CD14-positive monocyte (primary cell): ENCODE data around the gene THBS1. TPM values are rescaled to one million over a fixed set of nuclear protein-coding genes. Genes with fewer than 3 reads are reported as not detected.

Experiments
- DNase-seq, 3 donors: peaks; one replicate each; pipeline ENCODE4 v3.0.0-alpha.2; 2011 to 2022
- H2AFZ ChIP-seq: 2 replicates; pipeline ENCODE4 v1.6.0; 2012; ENCODE audit warnings: mild to moderate bottlenecking, low read depth, low read length, inconsistent platforms; ENCODE audit not compliant: insufficient read depth, poor library complexity, severe bottlenecking
- H3K27ac ChIP-seq, 2 donors: 1 replicate in 1 of 2; 2 replicates in 1 of 2; pipeline ENCODE4 v1.5.1; 2012 to 2013; ENCODE audit warnings: low read length in 2 of 2, control low read depth in 1 of 2, inconsistent platforms in 1 of 2, low read depth in 1 of 2, mild to moderate bottlenecking in 1 of 2
- H3K27me3 ChIP-seq, 2 donors: one replicate each; pipeline versions ENCODE4 v1.6.0 to v1.6.1; 2011 to 2013; ENCODE audit warnings: low read length in 2 of 2; ENCODE audit not compliant: control insufficient read depth in 2 of 2, insufficient read depth in 2 of 2
- H3K36me3 ChIP-seq, 2 donors: replicated peaks in 1 of 2; 1 replicate in 1 of 2; 2 replicates in 1 of 2; pipeline versions ENCODE4 v1.5.1 to v1.6.1; 2012 to 2013; ENCODE audit warnings: low read length in 2 of 2, control low read depth in 1 of 2, inconsistent platforms in 1 of 2, mild to moderate bottlenecking in 1 of 2; ENCODE audit not compliant: insufficient read depth in 2 of 2, control insufficient read depth in 1 of 2
- H3K4me1 ChIP-seq, 2 donors: 1 replicate in 1 of 2; 2 replicates in 1 of 2; pipeline versions ENCODE4 v1.5.1 to v1.6.1; 2012 to 2013; ENCODE audit warnings: low read length in 2 of 2, control low read depth in 1 of 2, inconsistent platforms in 1 of 2, mild to moderate bottlenecking in 1 of 2, moderate library complexity in 1 of 2; ENCODE audit not compliant: insufficient read depth in 2 of 2, control insufficient read depth in 1 of 2
- H3K4me2 ChIP-seq: replicated peaks from 2 replicates; pipeline ENCODE3; 2012; ENCODE audit warnings: low read length, moderate library complexity, mild to moderate bottlenecking; ENCODE audit not compliant: poor library complexity, severe bottlenecking; ENCODE audit errors: extremely low read depth
- H3K4me3 ChIP-seq, 3 experiments: fragments of 200-600 bp in 1 of 3; sonication (generic) in 1 of 3; replicated peaks in 1 of 3; 1 replicate in 2 of 3; 2 replicates in 1 of 3; pipeline ENCODE4 v1.5.1; 2011 to 2013; ENCODE audit warnings: low read length in 3 of 3, mild to moderate bottlenecking in 3 of 3, control low read depth in 2 of 3, low read depth in 2 of 3, inconsistent platforms in 1 of 3, moderate library complexity in 1 of 3
- H3K79me2 ChIP-seq: 2 replicates; pipeline ENCODE4 v1.6.0; 2012; ENCODE audit warnings: mild to moderate bottlenecking, control low read depth, inconsistent platforms, low read length, moderate library complexity; ENCODE audit not compliant: insufficient read depth
- H3K9ac ChIP-seq: 2 replicates; pipeline ENCODE4 v1.6.0; 2017; ENCODE audit warnings: low read length, mild to moderate bottlenecking; ENCODE audit not compliant: insufficient read depth, poor library complexity, severe bottlenecking
- H3K9me3 ChIP-seq, 2 donors: replicated peaks in 1 of 2; 1 replicate in 1 of 2; 2 replicates in 1 of 2; pipeline versions ENCODE4 v1.5.1 to v1.6.1; 2012 to 2013; ENCODE audit warnings: low read length in 2 of 2, control low read depth in 1 of 2; ENCODE audit not compliant: control insufficient read depth in 1 of 2, insufficient read depth in 1 of 2
- H4K20me1 ChIP-seq: 2 replicates; pipeline ENCODE4 v1.6.0; 2012; ENCODE audit warnings: mild to moderate bottlenecking, low read length, control low read depth, moderate library complexity; ENCODE audit not compliant: insufficient read depth
- H3K27ac Mint-ChIP-seq, 7 donors: one replicate each; pipeline ENCODE4 v1.8.0; 2020; ENCODE audit warnings: mild to moderate bottlenecking in 7 of 7, mixed read lengths in 7 of 7, moderate library complexity in 6 of 7, inconsistent platforms in 2 of 7
- H3K27me3 Mint-ChIP-seq, 3 donors: one replicate each; pipeline ENCODE4 v1.8.0; 2021 to 2022; ENCODE audit warnings: low read depth in 3 of 3, mild to moderate bottlenecking in 3 of 3, mixed read lengths in 3 of 3, moderate library complexity in 3 of 3, inconsistent platforms in 1 of 3
- H3K36me3 Mint-ChIP-seq, 2 donors: one replicate each; pipeline ENCODE4 v1.8.0; 2020; ENCODE audit warnings: mixed read lengths in 2 of 2, inconsistent platforms in 1 of 2, mild to moderate bottlenecking in 1 of 2
- H3K4me1 Mint-ChIP-seq: one replicate; pipeline ENCODE4 v1.8.0; 2020; ENCODE audit warnings: mild to moderate bottlenecking, mixed read lengths
- H3K4me3 Mint-ChIP-seq, 2 donors: one replicate each; pipeline ENCODE4 v1.8.0; 2020; ENCODE audit warnings: mild to moderate bottlenecking in 2 of 2, mixed read lengths in 2 of 2, moderate library complexity in 1 of 2
- H3K9me3 Mint-ChIP-seq, 7 donors: one replicate each; pipeline ENCODE4 v1.8.0; 2020 to 2022; ENCODE audit warnings: mixed read lengths in 7 of 7, mild to moderate bottlenecking in 6 of 7, moderate library complexity in 6 of 7, inconsistent platforms in 2 of 7
- WGBS: methylation state at CpG from one replicate; pipeline ENCODE4 v1.1.5; 2013; ENCODE audit warnings: missing lambda C conversion rate; ENCODE audit not compliant: insufficient coverage; 5-methylcytosine and 5-hydroxymethylcytosine counted together
- intact Hi-C, 2 donors: fragments of 100-400 bp; cut with micrococcal nuclease; formaldehyde crosslinking; loops; one replicate each; pipeline versions ENCODE4 v1.15.0 to v1.15.1; 2023
- polyA plus RNA-seq, 3 donors: library from polyadenylated mRNA; depleted of rRNA in 1 of 3; unstranded in 2 of 3; stranded (reverse) in 1 of 3; fragments of 300-500 nt in 2 of 3; fragments of >200 nt in 1 of 3; fragmentation: Illumina TruSeq in 2 of 3; gene quantifications; 1 replicate in 2 of 3; 2 replicates in 1 of 3; pipeline ENCODE4 v1.2.3, GENCODE V29; 2012 to 2021
- TF ChIP-seq, protein P1 (sequence below): fragments of 200-600 bp; IDR thresholded peaks from one replicate; pipeline ENCODE4 v1.8.0; 2022; ENCODE audit warnings: antibody characterized with exemption, mild to moderate bottlenecking

Gene THBS1
- polyA plus RNA-seq, 3 donors: 0.52 to 151 (median 55.4) TPM

DNA sequence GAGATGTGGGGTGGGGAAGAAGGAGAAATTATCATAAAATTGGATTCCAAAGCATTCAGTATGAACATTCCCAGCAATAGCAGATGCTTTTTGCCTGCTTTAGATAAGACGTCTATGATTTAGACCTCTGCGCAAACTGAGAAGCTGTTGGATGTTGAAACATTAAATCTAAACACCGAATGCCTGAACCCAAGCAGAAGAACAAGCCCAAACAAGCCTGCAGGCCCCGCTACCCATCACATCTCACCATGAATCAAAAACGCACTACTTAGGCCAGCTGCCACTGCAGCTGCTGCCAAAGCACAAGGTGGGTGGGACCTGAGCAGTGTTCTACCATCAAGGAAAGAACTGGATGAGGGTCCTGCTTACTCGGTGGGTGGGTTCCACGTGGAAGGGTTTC lies 24.4 kb upstream of the THBS1 start:
- H2AFZ ChIP-seq: no peak overlapping the region
- Mint-ChIP-seq H3K4me1 (peaks cover 16% of the 10 kb centered on the region), H3K9me3 (peaks cover 0 to 6% (median under 1%) of the 10 kb centered on the region in 7 donors), H3K4me3 (no peak overlapping the region), H3K36me3 (no peaks in the 10 kb centered on the region), H3K27ac (peak overlapping the region in 1 of 7 donors; percentile 11), H3K27me3 (peaks cover 9 to 14% (median 11%) of the 10 kb centered on the region in 3 donors)
- no peak overlapping the region for H3K4me3 ChIP-seq
- no peak for DNase-seq
- H3K9ac ChIP-seq: no peak overlapping the region
- peaks cover 4 to 7% of the 10 kb centered on the region in 2 donors for H3K27me3 ChIP-seq
- no peaks in the 10 kb centered on the region for H3K79me2 ChIP-seq
- TF ChIP-seq, protein P1, sequence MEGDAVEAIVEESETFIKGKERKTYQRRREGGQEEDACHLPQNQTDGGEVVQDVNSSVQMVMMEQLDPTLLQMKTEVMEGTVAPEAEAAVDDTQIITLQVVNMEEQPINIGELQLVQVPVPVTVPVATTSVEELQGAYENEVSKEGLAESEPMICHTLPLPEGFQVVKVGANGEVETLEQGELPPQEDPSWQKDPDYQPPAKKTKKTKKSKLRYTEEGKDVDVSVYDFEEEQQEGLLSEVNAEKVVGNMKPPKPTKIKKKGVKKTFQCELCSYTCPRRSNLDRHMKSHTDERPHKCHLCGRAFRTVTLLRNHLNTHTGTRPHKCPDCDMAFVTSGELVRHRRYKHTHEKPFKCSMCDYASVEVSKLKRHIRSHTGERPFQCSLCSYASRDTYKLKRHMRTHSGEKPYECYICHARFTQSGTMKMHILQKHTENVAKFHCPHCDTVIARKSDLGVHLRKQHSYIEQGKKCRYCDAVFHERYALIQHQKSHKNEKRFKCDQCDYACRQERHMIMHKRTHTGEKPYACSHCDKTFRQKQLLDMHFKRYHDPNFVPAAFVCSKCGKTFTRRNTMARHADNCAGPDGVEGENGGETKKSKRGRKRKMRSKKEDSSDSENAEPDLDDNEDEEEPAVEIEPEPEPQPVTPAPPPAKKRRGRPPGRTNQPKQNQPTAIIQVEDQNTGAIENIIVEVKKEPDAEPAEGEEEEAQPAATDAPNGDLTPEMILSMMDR: no peak
- H3K4me1 ChIP-seq: peaks cover 8 to 11% of the 10 kb centered on the region in 2 donors
- intact Hi-C loops: no loop called here
- 98% methylated on average over 5 of the region's 7 CpGs for WGBS
- H4K20me1 ChIP-seq: no peaks in the 10 kb centered on the region
- H3K4me2 ChIP-seq: no peak overlapping the region
- H3K36me3 ChIP-seq: no peaks in the 10 kb centered on the region
- no peaks in the 10 kb centered on the region for H3K9me3 ChIP-seq
- H3K27ac ChIP-seq: no peak overlapping the region

DNA sequence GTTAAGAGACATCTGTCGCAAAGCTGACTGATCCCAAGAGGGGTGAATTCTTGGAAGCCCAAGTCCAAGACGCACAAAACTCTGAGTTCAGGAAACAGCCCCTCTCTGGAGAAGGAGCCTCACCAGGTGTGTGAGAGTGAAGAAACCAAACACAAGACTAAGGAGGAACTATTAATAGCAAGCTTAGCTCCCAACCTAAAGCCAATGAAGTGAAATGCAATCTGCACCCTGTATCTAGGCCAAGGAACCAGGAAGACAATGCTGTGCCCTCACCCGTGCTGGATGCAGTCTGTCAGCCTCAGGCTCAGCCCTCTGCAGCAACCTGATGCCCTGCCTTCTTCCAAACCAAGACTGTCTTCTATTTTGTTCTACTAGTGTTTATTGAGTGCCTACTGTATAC lies 22.5 kb upstream of the THBS1 start:
- no peak overlapping the region for H3K4me3 ChIP-seq
- Mint-ChIP-seq H3K4me1 (peaks cover under 1% of the 10 kb centered on the region), H3K27ac (no peak overlapping the region), H3K4me3 (no peak overlapping the region), H3K27me3 (peaks cover 9 to 13% (median 12%) of the 10 kb centered on the region in 3 donors), H3K36me3 (no peaks in the 10 kb centered on the region), H3K9me3 (peaks cover 0 to 6% (median 0%) of the 10 kb centered on the region in 7 donors)
- intact Hi-C loops: no loop called here
- no peak for DNase-seq
- H3K9me3 ChIP-seq: no peaks in the 10 kb centered on the region
- H2AFZ ChIP-seq: no peak overlapping the region
- H3K79me2 ChIP-seq: no peaks in the 10 kb centered on the region
- H4K20me1 ChIP-seq: no peaks in the 10 kb centered on the region
- no peaks in the 10 kb centered on the region for H3K36me3 ChIP-seq
- no peak overlapping the region for H3K9ac ChIP-seq
- no CpG with 5 or more reads among the region's 3 CpGs for WGBS
- H3K4me2 ChIP-seq: no peak overlapping the region
- H3K27ac ChIP-seq: no peak overlapping the region
- TF ChIP-seq, protein P1: no peak
- H3K27me3 ChIP-seq: peaks cover 4 to 7% of the 10 kb centered on the region in 2 donors
- H3K4me1 ChIP-seq: no peaks in the 10 kb centered on the region
